AG04450 (cell line): ENCODE data around the gene NDUFA1. TPM values are rescaled to one million over a fixed set of nuclear protein-coding genes. Genes with fewer than 3 reads are reported as not detected.
A peak's percentile ranks its signal among the peaks of the same experiment; 100 is the strongest.

Source experiments
- CTCF ChIA-PET: fragments of 300-600, 350-600 bp; formaldehyde crosslinking; extraction: SDS; loops from one replicate; lab custom pipeline; 2022; ENCODE audit warnings: antibody characterized with exemption, inconsistent platforms; lab: Charles Lee
- POLR2A ChIA-PET: fragments of 350-600 bp; formaldehyde crosslinking; extraction: SDS; loops from one replicate; lab custom pipeline; 2021; ENCODE audit warnings: antibody characterized with exemption, inconsistent platforms; lab: Yijun Ruan, JAX
- DNase-seq: peaks from one replicate; pipeline ENCODE4 v3.0.0-alpha.2; 2011; ENCODE audit warnings: low read depth, low spot score
- H3K27ac ChIP-seq: one replicate; pipeline ENCODE4 v1.5.1; 2012; ENCODE audit warnings: low read depth, low read length, control low read depth
- H3K27me3 ChIP-seq: one replicate; pipeline ENCODE4 v1.6.0; 2012; ENCODE audit warnings: low read length; ENCODE audit not compliant: control insufficient read depth, insufficient read depth
- H3K4me3 ChIP-seq: 2 replicates; pipeline ENCODE4 v1.5.1; 2011; ENCODE audit warnings: mild to moderate bottlenecking, low read depth, low read length, control low read depth
- H3K9me3 ChIP-seq: 2 replicates; pipeline ENCODE4 v1.5.1; 2012; ENCODE audit warnings: low read length; ENCODE audit not compliant: control insufficient read depth, insufficient read depth
- polyA plus RNA-seq: library from polyadenylated mRNA; depleted of rRNA; stranded (reverse); fragments of >200 nt; gene quantifications from 2 replicates; pipeline ENCODE4 v1.2.3, GENCODE V29; 2011
- TF ChIP-seq, protein P1 (sequence below): IDR thresholded peaks from 2 replicates; pipeline ENCODE4 v1.5.1; 2011; ENCODE audit warnings: low read depth, low read length, control low read depth, inconsistent platforms

The NDUFA1 gene
- polyA plus RNA-seq, 1 experiment: 215 TPM

DNA sequence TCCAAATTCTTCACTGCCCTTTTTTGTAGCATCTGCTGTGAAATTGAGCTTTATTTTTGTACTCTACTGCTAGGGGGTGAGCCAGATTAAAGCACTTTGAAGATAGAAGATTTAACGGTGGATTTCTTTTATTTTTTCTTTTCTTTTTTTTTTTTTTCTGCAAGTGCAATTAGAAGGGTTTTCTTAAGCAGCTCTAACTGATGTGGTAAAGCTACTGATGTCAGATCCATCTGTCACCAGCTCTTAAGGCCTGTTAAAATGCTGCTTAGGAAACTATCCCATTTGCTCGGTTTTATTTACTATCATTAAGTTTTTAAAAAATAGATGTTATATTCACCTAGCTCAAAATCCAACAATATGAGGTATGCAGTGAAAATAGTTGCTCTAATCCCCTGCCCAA lies 7.1 kb downstream of the NDUFA1 start:
- no peak for DNase-seq
- H3K4me3 ChIP-seq: no peak overlapping the region
- H3K27ac ChIP-seq: no peak overlapping the region
- POLR2A ChIA-PET: interaction anchor here (0.8 kb wide), 2 partner anchors 26 to 88 kb away, joined by 3 to 4 read pairs; partner anchors contain the start of gene UPF3B
- TF ChIP-seq, protein P1, sequence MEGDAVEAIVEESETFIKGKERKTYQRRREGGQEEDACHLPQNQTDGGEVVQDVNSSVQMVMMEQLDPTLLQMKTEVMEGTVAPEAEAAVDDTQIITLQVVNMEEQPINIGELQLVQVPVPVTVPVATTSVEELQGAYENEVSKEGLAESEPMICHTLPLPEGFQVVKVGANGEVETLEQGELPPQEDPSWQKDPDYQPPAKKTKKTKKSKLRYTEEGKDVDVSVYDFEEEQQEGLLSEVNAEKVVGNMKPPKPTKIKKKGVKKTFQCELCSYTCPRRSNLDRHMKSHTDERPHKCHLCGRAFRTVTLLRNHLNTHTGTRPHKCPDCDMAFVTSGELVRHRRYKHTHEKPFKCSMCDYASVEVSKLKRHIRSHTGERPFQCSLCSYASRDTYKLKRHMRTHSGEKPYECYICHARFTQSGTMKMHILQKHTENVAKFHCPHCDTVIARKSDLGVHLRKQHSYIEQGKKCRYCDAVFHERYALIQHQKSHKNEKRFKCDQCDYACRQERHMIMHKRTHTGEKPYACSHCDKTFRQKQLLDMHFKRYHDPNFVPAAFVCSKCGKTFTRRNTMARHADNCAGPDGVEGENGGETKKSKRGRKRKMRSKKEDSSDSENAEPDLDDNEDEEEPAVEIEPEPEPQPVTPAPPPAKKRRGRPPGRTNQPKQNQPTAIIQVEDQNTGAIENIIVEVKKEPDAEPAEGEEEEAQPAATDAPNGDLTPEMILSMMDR: no peak
- no peaks in the 10 kb centered on the region for H3K27me3 ChIP-seq
- no peaks in the 10 kb centered on the region for H3K9me3 ChIP-seq
- CTCF ChIA-PET: interaction anchor here (0.7 to 1.6 kb wide), 4 partner anchors 9 to 363 kb away, joined by 3 to 6 read pairs (median 4); no protein-coding TSS in a partner anchor

GRCh38 chrX:119880076-119880475 lies 8.4 kb downstream of the NDUFA1 start:
- Histone ChIP-seq H3K27ac (no peak overlapping the region), H3K4me3 (no peak overlapping the region), H3K9me3 (no peaks in the 10 kb centered on the region), H3K27me3 (no peaks in the 10 kb centered on the region)
- POLR2A ChIA-PET: no interaction called here
- no peak for DNase-seq
- TF ChIP-seq, protein P1: no peak
- CTCF ChIA-PET: no interaction called here

- H3K27me3 ChIP-seq: no peaks in the 10 kb centered on the region
- H3K27ac ChIP-seq: no peak overlapping the region
- ChIA-PET POLR2A (interaction anchor here (0.7 kb wide), 1 partner anchor 188 kb away, joined by 3 read pairs; the partner anchor contains the start of gene SEPTIN6), CTCF (interaction anchor here (0.7 kb wide), 2 partner anchors 7 to 532 kb away, joined by 3 to 6 read pairs; no protein-coding TSS in a partner anchor)
- H3K4me3 ChIP-seq: no peak overlapping the region
- no peaks in the 10 kb centered on the region for H3K9me3 ChIP-seq
- no peak for DNase-seq
- TF ChIP-seq, protein P1: peak; percentile 66
Observed at GRCh38 chrX:119880552-119881437, 9.2 kb downstream of the NDUFA1 start.

GRCh38 chrX:119885554-119886428 lies 14.2 kb downstream of the NDUFA1 start:
- TF ChIP-seq, protein P1: no peak
- Histone ChIP-seq H3K4me3 (no peak overlapping the region), H3K9me3 (no peaks in the 10 kb centered on the region; the same call in 1 of the 2 replicates), H3K27me3 (no peaks in the 10 kb centered on the region), H3K27ac (no peak overlapping the region)
- DNase-seq: no peak
- CTCF ChIA-PET: no interaction called here
- POLR2A ChIA-PET: no interaction called here
